Activated CD8-positive, alpha-beta memory T cell treated with anti-CD3 and anti-CD28 coated beads, Interleukin-2, amount 50 U/mL, for 24 hours (primary cell): Measurements from ENCODE around the gene CFAP58.

ENCODE experiments used
- DNase-seq: peaks from one replicate; pipeline ENCODE4 v3.0.0-alpha.2; 2020; ENCODE audit errors: extremely low read depth

The CFAP58 gene

GRCh38 chr10:104353325-104354048, at the start of gene CFAP58:
TSS of gene CFAP58 (plus strand) at chr10:104353833. CDS start at chr10:104353898, 65 bp downstream.
- peak; percentile 66 for DNase-seq

- no peak for DNase-seq
Observed at GRCh38 chr10:104304356-104304745, 49.3 kb upstream of the CFAP58 start.

- no peak for DNase-seq
Observed at GRCh38 chr10:104304927-104305326, 48.7 kb upstream of the CFAP58 start.

GRCh38 chr10:104306897-104307296, 46.7 kb upstream of the CFAP58 start:
- no peak for DNase-seq

GRCh38 chr10:104307576-104308438, 45.8 kb upstream of the CFAP58 start:
- DNase-seq, result no peak

- DNase-seq, result no peak
Observed at GRCh38 chr10:104308439-104308903, 45.2 kb upstream of the CFAP58 start.

- no peak for DNase-seq
Observed at GRCh38 chr10:104309980-104310978, 43.4 kb upstream of the CFAP58 start.

- DNase-seq, result no peak
Observed at GRCh38 chr10:104311184-104311720, 42.4 kb upstream of the CFAP58 start.

- no peak for DNase-seq
Observed at GRCh38 chr10:104314591-104315485, 38.8 kb upstream of the CFAP58 start.

- DNase-seq, result no peak
Observed at GRCh38 chr10:104315486-104315921, 38.1 kb upstream of the CFAP58 start.

GRCh38 chr10:104316321-104317099, 37.1 kb upstream of the CFAP58 start:
- DNase-seq, result no peak

GRCh38 chr10:104317269-104317710, 36.3 kb upstream of the CFAP58 start:
- DNase-seq, result no peak

GRCh38 chr10:104317726-104318299, 35.8 kb upstream of the CFAP58 start:
- DNase-seq, result no peak

GRCh38 chr10:104318326-104318725, 35.3 kb upstream of the CFAP58 start:
- DNase-seq, result no peak

- DNase-seq, result no peak
Observed at GRCh38 chr10:104318810-104319741, 34.6 kb upstream of the CFAP58 start.

GRCh38 chr10:104321226-104321625, 32.4 kb upstream of the CFAP58 start:
- no peak for DNase-seq

- no peak for DNase-seq
Observed at GRCh38 chr10:104321725-104322415, 31.8 kb upstream of the CFAP58 start.
